GM18868 (cell line): ENCODE results near the gene ATP6V1F.
A peak's percentile ranks its signal among the peaks of the same experiment; 100 is the strongest.

Experiments
- ATAC-seq: cut with Tn5 transposase; IDR thresholded peaks from one replicate; pipeline ENCODE4 v1.9.1; 2021; ENCODE audit warnings: mild to moderate bottlenecking, moderate library complexity; ENCODE audit not compliant: unreplicated experiment

ATP6V1F gene

GRCh38 chr7:128881458-128882125, 18.9 kb downstream of the ATP6V1F start:
- no peak for ATAC-seq

- no peak for ATAC-seq
These were observed 19.5 kb downstream of the ATP6V1F start for GRCh38 chr7:128882134-128882533.

- ATAC-seq, result peak; percentile 65
These were observed 21.2 kb downstream of the ATP6V1F start for GRCh38 chr7:128883622-128884448.

- no peak for ATAC-seq
These were observed 22.1 kb downstream of the ATP6V1F start for GRCh38 chr7:128884561-128885369.

- ATAC-seq, result no peak
These were observed 22.9 kb downstream of the ATP6V1F start for GRCh38 chr7:128885370-128886187.

- no peak for ATAC-seq
These were observed 23.9 kb downstream of the ATP6V1F start for GRCh38 chr7:128886391-128887168.

GRCh38 chr7:128887169-128888038, 24.7 kb downstream of the ATP6V1F start:
- ATAC-seq, result no peak

GRCh38 chr7:128888039-128888755, 25.5 kb downstream of the ATP6V1F start:
- no peak for ATAC-seq

- ATAC-seq, result no peak
These were observed 26.1 kb downstream of the ATP6V1F start for GRCh38 chr7:128888756-128889095.

- no peak for ATAC-seq
These were observed 26.5 kb downstream of the ATP6V1F start for GRCh38 chr7:128889121-128889520.

GRCh38 chr7:128890306-128891109, 27.9 kb downstream of the ATP6V1F start:
- no peak for ATAC-seq

GRCh38 chr7:128891110-128891941, 28.7 kb downstream of the ATP6V1F start:
- ATAC-seq, result no peak

- no peak for ATAC-seq
These were observed 29.2 kb downstream of the ATP6V1F start for GRCh38 chr7:128891942-128892269.

GRCh38 chr7:128892521-128893250, 30.0 kb downstream of the ATP6V1F start:
- ATAC-seq, result no peak

- ATAC-seq, result no peak
These were observed 30.8 kb downstream of the ATP6V1F start for GRCh38 chr7:128893251-128894100.
